ENCODE results near the gene CHST9. TPM values are rescaled to one million over a fixed set of nuclear protein-coding genes. Genes with fewer than 3 reads are reported as not detected.

Gene CHST9
- total and polyA plus RNA-seq, 2 experiments from 2014 or later: 9.8 to 32.7 TPM

DNA sequence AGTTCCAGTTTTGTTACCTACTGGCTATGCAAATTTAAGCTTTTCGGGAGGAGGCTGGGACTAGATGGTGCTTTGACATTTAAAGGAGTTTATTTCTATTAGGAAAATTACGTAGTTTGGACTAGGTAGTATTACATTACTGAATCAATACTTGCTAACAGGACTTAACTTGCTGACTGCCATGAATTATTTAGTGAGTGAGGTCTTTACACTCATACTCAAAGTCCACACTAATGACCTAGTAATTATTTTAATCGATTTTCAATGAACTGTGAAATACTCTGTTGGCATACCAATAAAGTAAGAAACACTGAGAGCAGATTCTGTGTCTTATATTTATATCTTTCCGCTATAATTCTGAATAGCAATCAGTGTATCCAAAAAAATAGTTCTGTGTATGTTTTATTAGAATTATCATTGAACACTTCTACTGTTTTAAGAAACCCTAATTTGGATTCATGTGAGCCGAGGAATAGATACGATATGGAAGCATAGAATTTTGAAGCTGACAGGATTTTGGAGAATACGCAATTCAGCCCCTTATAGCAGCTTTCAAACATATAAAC, 55.0 kb downstream of the CHST9 start:
- TF ChIP-seq, protein P1, sequence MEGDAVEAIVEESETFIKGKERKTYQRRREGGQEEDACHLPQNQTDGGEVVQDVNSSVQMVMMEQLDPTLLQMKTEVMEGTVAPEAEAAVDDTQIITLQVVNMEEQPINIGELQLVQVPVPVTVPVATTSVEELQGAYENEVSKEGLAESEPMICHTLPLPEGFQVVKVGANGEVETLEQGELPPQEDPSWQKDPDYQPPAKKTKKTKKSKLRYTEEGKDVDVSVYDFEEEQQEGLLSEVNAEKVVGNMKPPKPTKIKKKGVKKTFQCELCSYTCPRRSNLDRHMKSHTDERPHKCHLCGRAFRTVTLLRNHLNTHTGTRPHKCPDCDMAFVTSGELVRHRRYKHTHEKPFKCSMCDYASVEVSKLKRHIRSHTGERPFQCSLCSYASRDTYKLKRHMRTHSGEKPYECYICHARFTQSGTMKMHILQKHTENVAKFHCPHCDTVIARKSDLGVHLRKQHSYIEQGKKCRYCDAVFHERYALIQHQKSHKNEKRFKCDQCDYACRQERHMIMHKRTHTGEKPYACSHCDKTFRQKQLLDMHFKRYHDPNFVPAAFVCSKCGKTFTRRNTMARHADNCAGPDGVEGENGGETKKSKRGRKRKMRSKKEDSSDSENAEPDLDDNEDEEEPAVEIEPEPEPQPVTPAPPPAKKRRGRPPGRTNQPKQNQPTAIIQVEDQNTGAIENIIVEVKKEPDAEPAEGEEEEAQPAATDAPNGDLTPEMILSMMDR (IDR thresholded peaks at IDR 0.05; ENCODE audit: poor library complexity): no peak
- TF ChIP-seq EZH2 (IDR thresholded peaks at IDR 0.05; ENCODE audit: borderline replicate concordance) (no peak), EZH2phosphoT487 (IDR thresholded peaks at IDR 0.05; ENCODE audit: low read depth, severe bottlenecking, unreplicated experiment) (no peak)
- H4K20me1 ChIP-seq (ENCODE audit: insufficient read depth, poor library complexity, severe bottlenecking): no peaks in the 10 kb centered on the region
- no peak overlapping the region for H3K4me2 ChIP-seq
- no peaks in the 10 kb centered on the region for H3K36me3 ChIP-seq (replicated peaks; ENCODE audit: insufficient read depth, low read depth)
- no peaks in the 10 kb centered on the region for H3K9me3 ChIP-seq (ENCODE audit: low read depth)
- 90% methylated on average over 7 of the region's 7 CpGs for WGBS (ENCODE audit: low lambda C conversion rate, missing lambda C conversion rate)
- DNase-seq (ENCODE audit: low spot score): no peak
- no peak overlapping the region for H3K27ac ChIP-seq
- H2AFZ ChIP-seq: no peak overlapping the region
- no peaks in the 10 kb centered on the region for H3K4me1 ChIP-seq (ENCODE audit: insufficient read depth)
- H3K79me2 ChIP-seq: peaks cover 11% of the 10 kb centered on the region
- no peaks in the 10 kb centered on the region for H3K27me3 ChIP-seq
- no peaks in the 10 kb centered on the region for H3K9me2 ChIP-seq (replicated peaks; ENCODE audit: insufficient read depth)
- H3K4me3 ChIP-seq: no peak overlapping the region

DNA sequence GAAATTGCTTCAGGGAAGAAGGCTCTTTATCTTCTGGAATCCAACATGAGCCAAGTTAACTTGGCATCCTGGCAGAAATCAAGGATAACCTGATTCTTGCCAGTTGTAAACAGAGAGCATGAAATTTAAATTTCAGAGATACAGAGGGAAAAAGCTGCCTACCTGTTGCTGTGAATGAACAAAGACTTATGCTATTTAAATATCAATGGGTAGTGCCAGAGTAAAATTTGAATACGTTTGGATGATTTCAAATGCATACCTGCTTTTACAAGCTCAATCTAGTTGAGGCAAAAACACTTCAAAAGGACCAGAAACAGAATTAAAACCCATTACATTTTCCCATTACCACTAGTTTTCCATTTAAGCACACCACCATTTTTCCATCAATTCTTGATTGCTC, 60.9 kb downstream of the CHST9 start:
- Histone ChIP-seq H3K4me3 (no peak overlapping the region), H3K27ac (no peak overlapping the region), H3K9me3 (ENCODE audit: low read depth) (no peaks in the 10 kb centered on the region), H4K20me1 (ENCODE audit: insufficient read depth, poor library complexity, severe bottlenecking) (no peaks in the 10 kb centered on the region), H3K4me1 (ENCODE audit: insufficient read depth) (no peaks in the 10 kb centered on the region), H3K9me2 (replicated peaks; ENCODE audit: insufficient read depth) (no peaks in the 10 kb centered on the region), H3K4me2 (no peak overlapping the region), H3K36me3 (replicated peaks; ENCODE audit: insufficient read depth, low read depth) (no peaks in the 10 kb centered on the region), H3K79me2 (no peaks in the 10 kb centered on the region), H3K27me3 (no peaks in the 10 kb centered on the region), H2AFZ (no peak overlapping the region)
- TF ChIP-seq, protein P1 (IDR thresholded peaks at IDR 0.05; ENCODE audit: poor library complexity): no peak
- TF ChIP-seq EZH2phosphoT487 (IDR thresholded peaks at IDR 0.05; ENCODE audit: low read depth, severe bottlenecking, unreplicated experiment): no peak
- no peak for DNase-seq (ENCODE audit: low spot score)
- 78% methylated on average over 1 of the region's 1 CpG for WGBS (ENCODE audit: low lambda C conversion rate, missing lambda C conversion rate)

DNA sequence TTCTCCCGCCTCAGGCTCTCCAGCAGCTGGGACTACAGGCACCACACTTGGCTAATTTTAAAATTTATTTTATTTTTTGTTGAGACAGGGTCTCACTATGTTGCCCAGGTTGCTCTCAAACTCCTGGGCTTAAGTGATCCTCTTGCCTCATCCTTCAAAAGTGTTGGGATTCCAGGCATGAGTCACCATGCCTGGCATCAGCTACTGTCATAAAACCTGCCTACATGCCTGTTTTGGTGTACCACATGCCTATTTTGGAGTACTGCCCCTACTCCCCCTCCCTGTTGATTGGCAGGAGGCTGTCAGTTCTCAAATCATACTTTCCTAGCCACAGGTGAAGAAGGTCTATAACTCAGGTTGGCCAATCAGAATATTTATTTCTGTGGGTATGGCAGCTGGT, 64.0 kb downstream of the CHST9 start:
- no peaks in the 10 kb centered on the region for H3K9me3 ChIP-seq (ENCODE audit: low read depth)
- no peaks in the 10 kb centered on the region for H3K4me1 ChIP-seq (ENCODE audit: insufficient read depth)
- H3K9me2 ChIP-seq (replicated peaks; ENCODE audit: insufficient read depth): no peaks in the 10 kb centered on the region
- TF ChIP-seq, protein P1 (IDR thresholded peaks at IDR 0.05; ENCODE audit: poor library complexity): no peak
- no peak overlapping the region for H3K4me2 ChIP-seq
- no peaks in the 10 kb centered on the region for H4K20me1 ChIP-seq (ENCODE audit: insufficient read depth, poor library complexity, severe bottlenecking)
- 100% methylated on average over 1 of the region's 1 CpG for WGBS (ENCODE audit: low lambda C conversion rate, missing lambda C conversion rate)
- no peaks in the 10 kb centered on the region for H3K27me3 ChIP-seq
- no peak overlapping the region for H3K4me3 ChIP-seq
- H2AFZ ChIP-seq: no peak overlapping the region
- DNase-seq (ENCODE audit: low spot score): no peak
- no peak overlapping the region for H3K27ac ChIP-seq
- no peaks in the 10 kb centered on the region for H3K36me3 ChIP-seq (replicated peaks; ENCODE audit: insufficient read depth, low read depth)
- H3K79me2 ChIP-seq: no peaks in the 10 kb centered on the region

DNA sequence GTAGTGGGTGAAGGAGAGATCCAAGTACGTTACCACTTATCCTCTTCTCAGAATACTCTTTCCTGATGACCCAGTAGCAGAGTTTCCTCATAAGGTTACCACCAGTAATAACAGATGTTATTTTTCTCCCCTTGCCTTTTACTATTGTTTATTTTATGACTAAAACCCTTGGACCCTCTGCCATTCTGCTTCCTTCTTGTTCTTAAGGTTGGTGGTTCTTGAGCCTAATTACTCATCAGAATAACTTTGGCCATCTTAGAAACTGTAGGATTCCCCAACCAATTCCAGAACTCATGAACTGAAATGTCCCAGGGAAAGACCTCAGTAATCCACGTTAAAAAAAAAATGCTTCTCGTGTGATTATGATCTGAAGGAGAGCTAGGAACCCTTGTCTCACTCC, 64.9 kb downstream of the CHST9 start:
- Histone ChIP-seq H3K27me3 (no peaks in the 10 kb centered on the region), H3K4me1 (ENCODE audit: insufficient read depth) (no peaks in the 10 kb centered on the region), H3K27ac (no peak overlapping the region), H3K4me2 (no peak overlapping the region), H3K36me3 (replicated peaks; ENCODE audit: insufficient read depth, low read depth) (no peaks in the 10 kb centered on the region), H3K9me3 (ENCODE audit: low read depth) (no peaks in the 10 kb centered on the region), H4K20me1 (ENCODE audit: insufficient read depth, poor library complexity, severe bottlenecking) (no peaks in the 10 kb centered on the region), H3K79me2 (no peaks in the 10 kb centered on the region), H3K4me3 (no peak overlapping the region), H3K9me2 (replicated peaks; ENCODE audit: insufficient read depth) (no peaks in the 10 kb centered on the region), H2AFZ (no peak overlapping the region)
- 86% methylated on average over 3 of the region's 3 CpGs for WGBS (ENCODE audit: low lambda C conversion rate, missing lambda C conversion rate)
- no peak for DNase-seq (ENCODE audit: low spot score)
- TF ChIP-seq EZH2phosphoT487 (IDR thresholded peaks at IDR 0.05; ENCODE audit: low read depth, severe bottlenecking, unreplicated experiment) (no peak), EZH2 (IDR thresholded peaks at IDR 0.05; ENCODE audit: borderline replicate concordance) (no peak)
- TF ChIP-seq, protein P1 (IDR thresholded peaks at IDR 0.05; ENCODE audit: poor library complexity): no peak

All from hepatocyte (in vitro differentiated cells).